Loucy (cell line): ENCODE data around the gene LANCL1.

Source experiments
- CTCF ChIP-seq: fragments of 200-600 bp; sonication (generic); conservative IDR thresholded peaks from 2 replicates; pipeline ENCODE4 v1.5.1; 2014; ENCODE audit warnings: mild to moderate bottlenecking, antibody characterized with exemption, low read length
- EZH2phosphoT487 ChIP-seq: fragments of 200-600 bp; IDR thresholded peaks from 2 replicates; pipeline ENCODE4 v1.6.1; 2018; ENCODE audit warnings: antibody characterized with exemption, mild to moderate bottlenecking, moderate library complexity, borderline replicate concordance

GRCh38 chr2:210478661-210479060 is 2.1 kb upstream of the LANCL1 start:
- TF ChIP-seq CTCF: no peak
- no peak for TF ChIP-seq EZH2phosphoT487
